Hepatocyte (in vitro differentiated cells): ENCODE results near the gene SNCAIP. TPM values are rescaled to one million over a fixed set of nuclear protein-coding genes. Genes with fewer than 3 reads are reported as not detected.

Experiments
- DNase-seq: peaks from one replicate; pipeline ENCODE4 v3.0.0-alpha.2; 2016; ENCODE audit warnings: low spot score
- H2AFZ ChIP-seq: fragments of 200-600 bp; sonication (generic); 2 replicates; pipeline ENCODE4 v1.6.0; 2016; ENCODE audit warnings: antibody characterized with exemption, mild to moderate bottlenecking
- H3K27ac ChIP-seq: fragments of 200-600 bp; sonication (generic); 2 replicates; pipeline ENCODE4 v1.5.1; 2016; ENCODE audit warnings: mild to moderate bottlenecking
- H3K27me3 ChIP-seq: fragments of 200-600 bp; sonication (generic); 2 replicates; pipeline ENCODE4 v1.6.1; 2016
- H3K36me3 ChIP-seq: fragments of 200-600 bp; sonication (generic); replicated peaks from 2 replicates; pipeline ENCODE4 v1.5.1; 2016; ENCODE audit warnings: low read depth; ENCODE audit not compliant: insufficient read depth
- H3K4me1 ChIP-seq: fragments of 200-600 bp; sonication (generic); 2 replicates; pipeline ENCODE4 v1.5.1; 2016; ENCODE audit warnings: mild to moderate bottlenecking, moderate library complexity; ENCODE audit not compliant: insufficient read depth
- H3K4me2 ChIP-seq: fragments of 200-600 bp; sonication (generic); 2 replicates; pipeline ENCODE4 v1.6.0; 2016
- H3K4me3 ChIP-seq: fragments of 200-600 bp; sonication (generic); 2 replicates; pipeline ENCODE4 v1.5.1; 2016; ENCODE audit warnings: mild to moderate bottlenecking
- H3K79me2 ChIP-seq: fragments of 200-600 bp; sonication (generic); 2 replicates; pipeline ENCODE4 v1.6.0; 2017; ENCODE audit warnings: mild to moderate bottlenecking
- H3K9me2 ChIP-seq: fragments of 200-600 bp; sonication (generic); replicated peaks from 2 replicates; pipeline ENCODE4 v1.6.0; 2017; ENCODE audit warnings: mild to moderate bottlenecking; ENCODE audit not compliant: insufficient read depth
- H3K9me3 ChIP-seq: fragments of 200-600 bp; sonication (generic); 2 replicates; pipeline ENCODE4 v1.5.1; 2016; ENCODE audit warnings: low read depth, mild to moderate bottlenecking
- H4K20me1 ChIP-seq: fragments of 200-600 bp; sonication (generic); 2 replicates; pipeline ENCODE4 v1.6.0; 2016; ENCODE audit warnings: mild to moderate bottlenecking; ENCODE audit not compliant: insufficient read depth, poor library complexity, severe bottlenecking
- CTCF ChIP-seq: fragments of 200-600 bp; sonication (generic); IDR thresholded peaks from 2 replicates; pipeline ENCODE4 v1.5.1; 2016; ENCODE audit warnings: antibody characterized with exemption, mild to moderate bottlenecking; ENCODE audit not compliant: poor library complexity
- EZH2 ChIP-seq: fragments of 200-600 bp; sonication (generic); IDR thresholded peaks from 2 replicates; pipeline ENCODE4 v1.6.1; 2016; ENCODE audit warnings: antibody characterized with exemption, mild to moderate bottlenecking, borderline replicate concordance
- EZH2phosphoT487 ChIP-seq: fragments of 200-600 bp; sonication (generic); IDR thresholded peaks from one replicate; pipeline ENCODE4 v1.6.1; 2018; ENCODE audit warnings: antibody characterized with exemption, mild to moderate bottlenecking, low read depth, moderate library complexity; ENCODE audit not compliant: unreplicated experiment, severe bottlenecking
- WGBS: methylation state at CpG from one replicate; pipeline ENCODE4 v1.1.6; 2016; ENCODE audit warnings: low lambda C conversion rate; ENCODE audit errors: missing lambda C conversion rate; 5-methylcytosine and 5-hydroxymethylcytosine counted together
- polyA plus RNA-seq: library from polyadenylated mRNA; unstranded; fragments of >200 nt; fragmentation: Nextera tagmentation; extraction: Ambion mirVana; gene quantifications from 2 replicates; pipeline ENCODE4 v1.2.1, GENCODE V29; 2016
- total RNA-seq: library from RNA; depleted of rRNA; stranded (reverse); fragments of >200 nt; gene quantifications from 2 replicates; pipeline ENCODE4 v1.2.3, GENCODE V29; 2014

Gene SNCAIP
- total and polyA plus RNA-seq, 2 experiments from 2014 or later, result 7.1 to 19.1 TPM

GRCh38 chr5:122447072-122447471, 135.0 kb downstream of the SNCAIP start:
- H3K9me3 ChIP-seq, result no peaks in the 10 kb centered on the region
- H3K4me1 ChIP-seq, result no peaks in the 10 kb centered on the region
- no peak for DNase-seq
- no peaks in the 10 kb centered on the region for H3K27me3 ChIP-seq
- no peak overlapping the region for H3K4me3 ChIP-seq
- H3K27ac ChIP-seq, result no peak overlapping the region
- H2AFZ ChIP-seq, result no peak overlapping the region
- TF ChIP-seq EZH2 (no peak), CTCF (no peak)
- no peak overlapping the region for H3K4me2 ChIP-seq
- H3K36me3 ChIP-seq, result no peaks in the 10 kb centered on the region
- no peaks in the 10 kb centered on the region for H3K79me2 ChIP-seq
- WGBS, result 66% methylated on average over 3 of the region's 3 CpGs
- H4K20me1 ChIP-seq, result no peaks in the 10 kb centered on the region
- no peaks in the 10 kb centered on the region for H3K9me2 ChIP-seq

- no peak for DNase-seq
- Histone ChIP-seq H3K79me2 (no peaks in the 10 kb centered on the region), H4K20me1 (no peaks in the 10 kb centered on the region), H3K4me2 (no peak overlapping the region), H3K27ac (no peak overlapping the region), H3K4me3 (no peak overlapping the region), H3K9me3 (no peaks in the 10 kb centered on the region), H2AFZ (no peak overlapping the region), H3K36me3 (no peaks in the 10 kb centered on the region), H3K9me2 (no peaks in the 10 kb centered on the region), H3K4me1 (no peaks in the 10 kb centered on the region), H3K27me3 (no peaks in the 10 kb centered on the region)
- no peak for TF ChIP-seq EZH2
- no peak for TF ChIP-seq EZH2phosphoT487
- no peak for TF ChIP-seq CTCF
- WGBS, result 57% methylated on average over 3 of the region's 3 CpGs
Observed at GRCh38 chr5:122447879-122448278, 135.8 kb downstream of the SNCAIP start.

GRCh38 chr5:122454541-122454940, 142.5 kb downstream of the SNCAIP start:
- Histone ChIP-seq H3K4me1 (no peaks in the 10 kb centered on the region), H3K4me3 (no peak overlapping the region), H3K4me2 (no peak overlapping the region), H3K79me2 (no peaks in the 10 kb centered on the region), H3K36me3 (no peaks in the 10 kb centered on the region), H4K20me1 (no peaks in the 10 kb centered on the region), H3K9me2 (no peaks in the 10 kb centered on the region), H3K9me3 (no peaks in the 10 kb centered on the region), H3K27me3 (no peaks in the 10 kb centered on the region), H3K27ac (no peak overlapping the region), H2AFZ (no peak overlapping the region)
- DNase-seq, result no peak
- TF ChIP-seq EZH2, result no peak
- no peak for TF ChIP-seq EZH2phosphoT487
- no peak for TF ChIP-seq CTCF

- H3K9me3 ChIP-seq, result no peaks in the 10 kb centered on the region
- H4K20me1 ChIP-seq, result no peaks in the 10 kb centered on the region
- WGBS, result 48% methylated on average over 1 of the region's 1 CpG
- H3K27me3 ChIP-seq, result no peaks in the 10 kb centered on the region
- H3K4me3 ChIP-seq, result no peak overlapping the region
- no peak for TF ChIP-seq EZH2phosphoT487
- TF ChIP-seq EZH2, result no peak
- no peak for TF ChIP-seq CTCF
- no peaks in the 10 kb centered on the region for H3K9me2 ChIP-seq
- no peak overlapping the region for H2AFZ ChIP-seq
- H3K27ac ChIP-seq, result no peak overlapping the region
- H3K79me2 ChIP-seq, result no peaks in the 10 kb centered on the region
- H3K36me3 ChIP-seq, result no peaks in the 10 kb centered on the region
- no peak overlapping the region for H3K4me2 ChIP-seq
- no peaks in the 10 kb centered on the region for H3K4me1 ChIP-seq
- DNase-seq, result no peak
Observed at GRCh38 chr5:122455939-122456338, 143.9 kb downstream of the SNCAIP start.
